ENCODE results near the gene GFPT2.

The GFPT2 gene

DNA sequence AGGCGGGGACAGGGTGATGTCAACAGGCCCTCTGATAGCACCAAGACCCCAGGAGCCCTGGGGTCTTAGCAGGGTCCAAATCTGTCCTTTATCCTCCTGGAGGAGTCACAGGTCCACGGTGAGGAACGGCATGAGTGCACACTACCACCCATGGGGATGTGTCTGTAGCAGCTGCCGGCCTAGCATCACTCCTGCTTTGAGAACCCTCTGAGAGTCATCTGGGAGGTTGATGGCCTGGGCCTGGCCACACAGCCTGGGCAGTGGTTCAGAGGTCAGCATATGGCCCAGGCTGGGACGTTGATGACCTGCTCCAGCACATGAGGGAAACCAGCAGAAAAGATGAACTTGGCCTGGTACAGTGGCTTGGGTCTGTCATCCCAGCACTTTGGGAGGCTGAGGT lies 1.8 kb upstream of the GFPT2 start (continued):
- TF ChIP-seq, protein P1, sequence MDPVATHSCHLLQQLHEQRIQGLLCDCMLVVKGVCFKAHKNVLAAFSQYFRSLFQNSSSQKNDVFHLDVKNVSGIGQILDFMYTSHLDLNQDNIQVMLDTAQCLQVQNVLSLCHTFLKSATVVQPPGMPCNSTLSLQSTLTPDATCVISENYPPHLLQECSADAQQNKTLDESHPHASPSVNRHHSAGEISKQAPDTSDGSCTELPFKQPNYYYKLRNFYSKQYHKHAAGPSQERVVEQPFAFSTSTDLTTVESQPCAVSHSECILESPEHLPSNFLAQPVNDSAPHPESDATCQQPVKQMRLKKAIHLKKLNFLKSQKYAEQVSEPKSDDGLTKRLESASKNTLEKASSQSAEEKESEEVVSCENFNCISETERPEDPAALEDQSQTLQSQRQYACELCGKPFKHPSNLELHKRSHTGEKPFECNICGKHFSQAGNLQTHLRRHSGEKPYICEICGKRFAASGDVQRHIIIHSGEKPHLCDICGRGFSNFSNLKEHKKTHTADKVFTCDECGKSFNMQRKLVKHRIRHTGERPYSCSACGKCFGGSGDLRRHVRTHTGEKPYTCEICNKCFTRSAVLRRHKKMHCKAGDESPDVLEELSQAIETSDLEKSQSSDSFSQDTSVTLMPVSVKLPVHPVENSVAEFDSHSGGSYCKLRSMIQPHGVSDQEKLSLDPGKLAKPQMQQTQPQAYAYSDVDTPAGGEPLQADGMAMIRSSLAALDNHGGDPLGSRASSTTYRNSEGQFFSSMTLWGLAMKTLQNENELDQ (tag by site-specific recombination; IDR thresholded peaks at IDR 0.05; ENCODE audit: low read depth): no peak
- no peak for TF ChIP-seq ZFP69B (tag by site-specific recombination; IDR thresholded peaks at IDR 0.05)
- no peak for TF ChIP-seq SCRT1 (tag by site-specific recombination; IDR thresholded peaks at IDR 0.05; ENCODE audit: borderline replicate concordance)
- no peak for TF ChIP-seq ZNF76 (tag by site-specific recombination; IDR thresholded peaks at IDR 0.05; ENCODE audit: borderline replicate concordance, low read depth)
- no peak for TF ChIP-seq ZBTB7A (tag by site-specific recombination; IDR thresholded peaks at IDR 0.05; ENCODE audit: low read depth)
- TF ChIP-seq, protein P2, sequence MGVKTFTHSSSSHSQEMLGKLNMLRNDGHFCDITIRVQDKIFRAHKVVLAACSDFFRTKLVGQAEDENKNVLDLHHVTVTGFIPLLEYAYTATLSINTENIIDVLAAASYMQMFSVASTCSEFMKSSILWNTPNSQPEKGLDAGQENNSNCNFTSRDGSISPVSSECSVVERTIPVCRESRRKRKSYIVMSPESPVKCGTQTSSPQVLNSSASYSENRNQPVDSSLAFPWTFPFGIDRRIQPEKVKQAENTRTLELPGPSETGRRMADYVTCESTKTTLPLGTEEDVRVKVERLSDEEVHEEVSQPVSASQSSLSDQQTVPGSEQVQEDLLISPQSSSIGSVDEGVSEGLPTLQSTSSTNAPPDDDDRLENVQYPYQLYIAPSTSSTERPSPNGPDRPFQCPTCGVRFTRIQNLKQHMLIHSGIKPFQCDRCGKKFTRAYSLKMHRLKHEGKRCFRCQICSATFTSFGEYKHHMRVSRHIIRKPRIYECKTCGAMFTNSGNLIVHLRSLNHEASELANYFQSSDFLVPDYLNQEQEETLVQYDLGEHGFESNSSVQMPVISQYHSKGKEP (tag by site-specific recombination; IDR thresholded peaks at IDR 0.05): no peak
- TF ChIP-seq, protein P3, sequence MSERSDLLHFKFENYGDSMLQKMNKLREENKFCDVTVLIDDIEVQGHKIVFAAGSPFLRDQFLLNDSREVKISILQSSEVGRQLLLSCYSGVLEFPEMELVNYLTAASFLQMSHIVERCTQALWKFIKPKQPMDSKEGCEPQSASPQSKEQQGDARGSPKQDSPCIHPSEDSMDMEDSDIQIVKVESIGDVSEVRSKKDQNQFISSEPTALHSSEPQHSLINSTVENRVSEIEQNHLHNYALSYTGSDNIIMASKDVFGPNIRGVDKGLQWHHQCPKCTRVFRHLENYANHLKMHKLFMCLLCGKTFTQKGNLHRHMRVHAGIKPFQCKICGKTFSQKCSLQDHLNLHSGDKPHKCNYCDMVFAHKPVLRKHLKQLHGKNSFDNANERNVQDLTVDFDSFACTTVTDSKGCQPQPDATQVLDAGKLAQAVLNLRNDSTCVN (tag by site-specific recombination; optimal IDR thresholded peaks at IDR 0.05): no peak
- no peak for TF ChIP-seq ZNF2 (tag by site-specific recombination; IDR thresholded peaks at IDR 0.05)
- TF ChIP-seq ZNF561 (tag by site-specific recombination; IDR thresholded peaks at IDR 0.05; ENCODE audit: borderline replicate concordance): no peak
- TF ChIP-seq, protein P4, sequence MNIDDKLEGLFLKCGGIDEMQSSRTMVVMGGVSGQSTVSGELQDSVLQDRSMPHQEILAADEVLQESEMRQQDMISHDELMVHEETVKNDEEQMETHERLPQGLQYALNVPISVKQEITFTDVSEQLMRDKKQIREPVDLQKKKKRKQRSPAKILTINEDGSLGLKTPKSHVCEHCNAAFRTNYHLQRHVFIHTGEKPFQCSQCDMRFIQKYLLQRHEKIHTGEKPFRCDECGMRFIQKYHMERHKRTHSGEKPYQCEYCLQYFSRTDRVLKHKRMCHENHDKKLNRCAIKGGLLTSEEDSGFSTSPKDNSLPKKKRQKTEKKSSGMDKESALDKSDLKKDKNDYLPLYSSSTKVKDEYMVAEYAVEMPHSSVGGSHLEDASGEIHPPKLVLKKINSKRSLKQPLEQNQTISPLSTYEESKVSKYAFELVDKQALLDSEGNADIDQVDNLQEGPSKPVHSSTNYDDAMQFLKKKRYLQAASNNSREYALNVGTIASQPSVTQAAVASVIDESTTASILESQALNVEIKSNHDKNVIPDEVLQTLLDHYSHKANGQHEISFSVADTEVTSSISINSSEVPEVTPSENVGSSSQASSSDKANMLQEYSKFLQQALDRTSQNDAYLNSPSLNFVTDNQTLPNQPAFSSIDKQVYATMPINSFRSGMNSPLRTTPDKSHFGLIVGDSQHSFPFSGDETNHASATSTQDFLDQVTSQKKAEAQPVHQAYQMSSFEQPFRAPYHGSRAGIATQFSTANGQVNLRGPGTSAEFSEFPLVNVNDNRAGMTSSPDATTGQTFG (tag by site-specific recombination; IDR thresholded peaks at IDR 0.05; ENCODE audit: borderline replicate concordance): no peak
- no peak for TF ChIP-seq ZNF555 (tag by site-specific recombination; conservative IDR thresholded peaks at IDR 0.05)
- no peak for TF ChIP-seq ZSCAN23 (tag by site-specific recombination; IDR thresholded peaks at IDR 0.05)

DNA sequence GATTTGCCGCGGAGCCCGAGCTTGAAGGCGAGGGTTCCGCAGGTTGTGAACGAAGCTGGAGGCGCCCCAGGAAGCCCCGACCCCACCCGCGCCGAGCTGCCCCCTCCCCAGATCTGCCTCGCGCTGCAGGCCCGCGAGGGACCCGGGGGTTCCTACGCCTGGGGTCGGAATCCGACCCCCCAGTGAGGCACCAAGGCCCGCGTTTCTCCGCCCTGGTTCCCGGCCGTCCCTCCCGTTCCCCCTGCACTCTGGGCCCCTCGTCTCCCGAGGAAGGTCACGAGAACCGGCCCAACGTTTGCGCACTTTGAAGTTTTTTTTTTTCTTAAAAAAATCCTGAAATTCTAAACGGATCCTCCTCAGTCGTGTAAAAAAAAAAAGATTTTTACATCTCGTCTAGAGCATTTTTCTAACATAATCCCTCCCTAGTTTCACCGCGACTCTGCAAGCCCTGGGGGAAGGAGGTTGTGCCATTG lies 880 bp upstream of the GFPT2 start:
- no peak overlapping the region for H3K4me3 ChIP-seq (ENCODE audit: low read depth, low read length)
- H3K4me1 ChIP-seq (ENCODE audit: control insufficient read depth, insufficient read depth, low read length): peaks cover 2% of the 10 kb centered on the region; the same call in 1 of the 2 replicates
- no peaks in the 10 kb centered on the region for H3K9me3 ChIP-seq (ENCODE audit: control insufficient read depth, insufficient read depth, low read depth, low read length)
- peaks cover 0 to 5% of the 10 kb centered on the region in 2 experiments; a peak in 1 of 3 replicates for H3K36me3 ChIP-seq (ENCODE audit: control insufficient read depth in 2 of 2, insufficient read depth in 1 of 2, low read length in 2 of 2)
- no peak overlapping the region for H3K27ac ChIP-seq (ENCODE audit: extremely low read depth, low read depth, low read length)
- TF ChIP-seq, protein P5, sequence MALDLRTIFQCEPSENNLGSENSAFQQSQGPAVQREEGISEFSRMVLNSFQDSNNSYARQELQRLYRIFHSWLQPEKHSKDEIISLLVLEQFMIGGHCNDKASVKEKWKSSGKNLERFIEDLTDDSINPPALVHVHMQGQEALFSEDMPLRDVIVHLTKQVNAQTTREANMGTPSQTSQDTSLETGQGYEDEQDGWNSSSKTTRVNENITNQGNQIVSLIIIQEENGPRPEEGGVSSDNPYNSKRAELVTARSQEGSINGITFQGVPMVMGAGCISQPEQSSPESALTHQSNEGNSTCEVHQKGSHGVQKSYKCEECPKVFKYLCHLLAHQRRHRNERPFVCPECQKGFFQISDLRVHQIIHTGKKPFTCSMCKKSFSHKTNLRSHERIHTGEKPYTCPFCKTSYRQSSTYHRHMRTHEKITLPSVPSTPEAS (tag by site-specific recombination; IDR thresholded peaks at IDR 0.05): no peak
- no peak for TF ChIP-seq ZNF2 (tag by site-specific recombination; IDR thresholded peaks at IDR 0.05)
- TF ChIP-seq ZNF366 (tag by site-specific recombination; conservative IDR thresholded peaks at IDR 0.05): no peak
- TF ChIP-seq, protein P6, sequence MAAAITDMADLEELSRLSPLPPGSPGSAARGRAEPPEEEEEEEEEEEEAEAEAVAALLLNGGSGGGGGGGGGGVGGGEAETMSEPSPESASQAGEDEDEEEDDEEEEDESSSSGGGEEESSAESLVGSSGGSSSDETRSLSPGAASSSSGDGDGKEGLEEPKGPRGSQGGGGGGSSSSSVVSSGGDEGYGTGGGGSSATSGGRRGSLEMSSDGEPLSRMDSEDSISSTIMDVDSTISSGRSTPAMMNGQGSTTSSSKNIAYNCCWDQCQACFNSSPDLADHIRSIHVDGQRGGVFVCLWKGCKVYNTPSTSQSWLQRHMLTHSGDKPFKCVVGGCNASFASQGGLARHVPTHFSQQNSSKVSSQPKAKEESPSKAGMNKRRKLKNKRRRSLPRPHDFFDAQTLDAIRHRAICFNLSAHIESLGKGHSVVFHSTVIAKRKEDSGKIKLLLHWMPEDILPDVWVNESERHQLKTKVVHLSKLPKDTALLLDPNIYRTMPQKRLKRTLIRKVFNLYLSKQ (tag by site-specific recombination; IDR thresholded peaks at IDR 0.05; ENCODE audit: borderline replicate concordance): no peak
- ChIA-PET CTCF (no interaction called here), POLR2A (no interaction called here)

Measured in HEK293 (cell line).